HepG2 (cell line): Measurements from ENCODE around the gene MUL1. TPM values are rescaled to one million over a fixed set of nuclear protein-coding genes. Genes with fewer than 3 reads are reported as not detected.

ENCODE experiments used
- ATAC-seq: fragments of 200-7000 bp; cut with Tn5 transposase; 3 replicates; pipeline ENCODE4 v1.9.1; 2020; ENCODE audit warnings: mild to moderate bottlenecking, moderate library complexity
- BruUV-seq: library from RNA; stranded (reverse); fragments of 400-500 nt; replicated peaks from 2 replicates; lab custom pipeline; 2021; lab: Mats Ljungman, UMichigan
- CTCF ChIA-PET: fragments of 300-600 bp; formaldehyde crosslinking; extraction: SDS; loops from one replicate; lab custom pipeline; 2021; ENCODE audit warnings: low total read pairs, inconsistent platforms, low intra/inter-chr PET ratio; lab: Yijun Ruan, JAX
- POLR2A ChIA-PET: fragments of 350-600 bp; sonication (Branson Sonifier 250); formaldehyde crosslinking; loops from one replicate; lab custom pipeline; 2020; ENCODE audit warnings: antibody characterized with exemption, inconsistent platforms; lab: Yijun Ruan, JAX
- DNase-seq: peaks from one replicate; pipeline ENCODE4 v3.0.0-alpha.2; 2015; ENCODE audit warnings: low spot score
- FAIRE-seq: peaks from 3 replicates; lab custom pipeline; 2011; peaks lifted over from hg19 to GRCh38; lab: Jason Lieb, UNC
- H2AFZ ChIP-seq: one replicate; pipeline ENCODE4 v1.6.1; 2011; ENCODE audit warnings: low read length, inconsistent platforms
- H3K27ac ChIP-seq: fragments of 300-600 bp; 3 replicates; pipeline ENCODE4 v1.8.0; 2011; ENCODE audit warnings: mixed run types, mild to moderate bottlenecking, mixed read lengths, low read length, inconsistent platforms; ENCODE audit not compliant: insufficient read depth; ENCODE audit errors: extremely low read length
- H3K27me3 ChIP-seq, 2 experiments: fragments of 200-600 bp in 1 of 2; 2 replicates in 1 of 2; 3 replicates in 1 of 2; pipeline versions ENCODE4 v1.6.0 to v1.8.0; 2011; ENCODE audit warnings: low read length in 2 of 2, mild to moderate bottlenecking in 2 of 2, moderate library complexity in 2 of 2, inconsistent platforms in 1 of 2; ENCODE audit not compliant: insufficient read depth in 2 of 2, control insufficient read depth in 1 of 2
- H3K36me3 ChIP-seq, 2 experiments: fragments of 200-600 bp in 1 of 2; replicated peaks in 1 of 2; 2 replicates in 1 of 2; 3 replicates in 1 of 2; pipeline versions ENCODE4 v1.5.1 to v1.8.0; 2011; ENCODE audit warnings: low read length in 2 of 2, inconsistent platforms in 1 of 2; ENCODE audit not compliant: insufficient read depth in 2 of 2, control insufficient read depth in 1 of 2
- H3K4me1 ChIP-seq: 2 replicates; pipeline ENCODE4 v1.5.1; 2012; ENCODE audit warnings: low read length, inconsistent platforms; ENCODE audit not compliant: insufficient read depth
- H3K4me2 ChIP-seq: 2 replicates; pipeline ENCODE4 v1.6.0; 2011; ENCODE audit warnings: low read depth, low read length, inconsistent platforms
- H3K4me3 ChIP-seq, 3 experiments: fragments of 200-600 bp in 1 of 3; sonication (generic), shearing (Covaris generic) in 1 of 3; replicated peaks in 1 of 3; 2 replicates each; pipeline ENCODE4 v1.5.1; 2011 to 2016; ENCODE audit warnings: low read length in 3 of 3, inconsistent platforms in 2 of 3, low read depth in 2 of 3, mild to moderate bottlenecking in 2 of 3, control low read depth in 1 of 3, mixed read lengths in 1 of 3; ENCODE audit not compliant: insufficient read depth in 1 of 3
- H3K79me2 ChIP-seq: one replicate; pipeline ENCODE4 v1.6.1; 2011; ENCODE audit warnings: low read length, inconsistent platforms; ENCODE audit not compliant: insufficient read depth
- H3K9ac ChIP-seq: 2 replicates; pipeline ENCODE4 v1.6.0; 2011; ENCODE audit warnings: mild to moderate bottlenecking, low read depth, low read length, inconsistent platforms; ENCODE audit not compliant: insufficient read depth
- H3K9me3 ChIP-seq: 2 replicates; pipeline ENCODE4 v1.5.1; 2012; ENCODE audit warnings: mild to moderate bottlenecking, low read length
- H4K20me1 ChIP-seq: 2 replicates; pipeline ENCODE4 v1.6.0; 2011; ENCODE audit warnings: inconsistent platforms, mild to moderate bottlenecking, low read length, moderate library complexity; ENCODE audit not compliant: insufficient read depth
- CCDC6 ChIP-seq: sonication (generic); formaldehyde crosslinking; IDR thresholded peaks from 2 replicates; pipeline ENCODE4 v1.8.1; 2022; ENCODE audit warnings: mild to moderate bottlenecking, missing genetic modification reagents, moderate library complexity
- DR1 ChIP-seq: sonication (generic); formaldehyde crosslinking; IDR thresholded peaks from 2 replicates; pipeline ENCODE4 v1.8.0; 2021; ENCODE audit warnings: mild to moderate bottlenecking, missing genetic modification reagents, inconsistent platforms
- HDAC1 ChIP-seq: sonication (generic); formaldehyde crosslinking; IDR thresholded peaks from 2 replicates; pipeline ENCODE4 v1.5.1; 2020; ENCODE audit warnings: mild to moderate bottlenecking, missing genetic modification reagents
- MYC ChIP-seq: sonication (generic); formaldehyde crosslinking; IDR thresholded peaks from 2 replicates; pipeline ENCODE4 v1.9.0; 2021; ENCODE audit warnings: missing genetic modification reagents, borderline replicate concordance
- NONO ChIP-seq, 2 experiments: fragments of 450-650 bp in 1 of 2; sonication (generic) in 1 of 2; formaldehyde crosslinking in 1 of 2; IDR thresholded peaks in 1 of 2; conservative IDR thresholded peaks in 1 of 2; 2 replicates each; pipeline versions ENCODE4 v1.6.1 to v1.8.0; 2017 to 2022; ENCODE audit warnings: mild to moderate bottlenecking in 1 of 2, missing genetic modification reagents in 1 of 2, moderate library complexity in 1 of 2
- PRMT3 ChIP-seq: sonication (generic); formaldehyde crosslinking; IDR thresholded peaks from 2 replicates; pipeline ENCODE4 v1.8.1; 2022; ENCODE audit warnings: low read depth, mild to moderate bottlenecking, moderate library complexity, missing genetic modification reagents, borderline replicate concordance
- TARDBP ChIP-seq: sonication (generic); formaldehyde crosslinking; IDR thresholded peaks from 2 replicates; pipeline ENCODE4 v1.8.0; 2022; ENCODE audit warnings: mild to moderate bottlenecking, missing genetic modification reagents
- ZNF720 ChIP-seq: sonication (generic); formaldehyde crosslinking; IDR thresholded peaks from 2 replicates; pipeline ENCODE4 v1.4.0; 2020; ENCODE audit warnings: missing genetic modification reagents
- WGBS: methylation state at CpG from one replicate; pipeline ENCODE4 v1.1.6; 2017; ENCODE audit warnings: low lambda C conversion rate; 5-methylcytosine and 5-hydroxymethylcytosine counted together
- in situ Hi-C: cut with HindIII; loops from 2 replicates; pipeline ENCODE4 v1.10.0; 2017; ENCODE audit warnings: low pct_unique_long_range_greater_than_20kb; ENCODE audit not compliant: extremely low pct_ligation_motif_present
- intact Hi-C: fragments of 100-400 bp; cut with micrococcal nuclease; formaldehyde crosslinking; loops from one replicate; pipeline ENCODE4 v1.10.0; 2022; ENCODE audit not compliant: unreplicated experiment
- polyA plus RNA-seq, 8 experiments: library from polyadenylated mRNA; depleted of rRNA in 3 of 8; stranded (reverse) in 7 of 8; unstranded in 1 of 8; fragments of >200 nt; fragmentation: Illumina TruSeq in 4 of 8; extraction: Trizol in 4 of 8; gene quantifications; 2 replicates each; pipeline versions ENCODE4 v1.2.1 to v1.2.3, GENCODE V29; 2011 to 2016; ENCODE audit warnings: low read depth in 4 of 8, missing spikeins in 1 of 8, mixed read lengths in 1 of 8; ENCODE audit not compliant: insufficient read depth in 1 of 8
- total RNA-seq, 5 experiments: library from RNA; depleted of rRNA; stranded (reverse); fragments of >200 nt; fragmentation: Illumina TruSeq; extraction: Trizol; gene quantifications; 2 replicates each; pipeline ENCODE4 v1.2.3, GENCODE V29; 2016; ENCODE audit warnings: low read depth in 1 of 5
- TF ChIP-seq, protein P1 (sequence below): sonication (generic); formaldehyde crosslinking; IDR thresholded peaks from 2 replicates; pipeline ENCODE4 v1.4.0; 2020; ENCODE audit warnings: mild to moderate bottlenecking, missing genetic modification reagents
- TF ChIP-seq, protein P2 (sequence below): sonication (generic); formaldehyde crosslinking; IDR thresholded peaks from one replicate; pipeline ENCODE4 v1.5.1; 2020; ENCODE audit warnings: mild to moderate bottlenecking, missing genetic modification reagents; ENCODE audit errors: not compliant biosample characterization
- TF ChIP-seq, protein P3 (sequence below): IDR thresholded peaks from 2 replicates; pipeline ENCODE4 v1.6.1; 2012; ENCODE audit warnings: low read length, improper control_type of control experiment

Gene MUL1
- total and polyA plus RNA-seq, 2 of the 13 experiments (the other 11 are each of a cell fraction or from before 2014, with no cell fraction given) = 21.5 to 26.5 TPM

DNA sequence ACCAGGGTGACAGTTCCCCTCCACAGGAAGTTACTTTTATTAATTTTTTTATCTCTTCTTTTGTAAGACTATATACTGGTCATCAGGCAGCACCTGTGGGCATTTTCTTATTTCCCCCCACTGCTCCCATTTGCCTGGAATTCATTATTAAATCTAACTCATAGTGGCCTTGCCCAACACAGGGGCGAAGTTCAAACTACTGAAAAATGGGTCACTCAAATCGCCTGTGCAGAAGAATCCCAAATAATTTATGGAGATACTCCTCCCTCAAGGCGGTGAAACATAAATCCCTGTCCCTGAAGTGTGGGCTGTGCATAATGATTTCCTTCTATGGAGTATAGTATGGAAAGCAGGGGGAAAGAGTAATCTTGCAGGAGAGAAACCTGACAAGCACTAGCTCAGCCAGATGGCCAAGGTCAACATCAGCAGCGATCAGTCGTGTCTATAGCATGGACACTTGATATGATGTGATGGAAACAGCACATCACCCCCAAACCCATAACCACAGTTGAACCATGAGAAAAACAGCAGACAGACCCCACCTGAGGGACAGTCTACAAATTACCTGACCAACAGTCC, 29.8 kb downstream of the MUL1 start:
- CTCF ChIA-PET = no interaction called here
- H3K4me2 ChIP-seq = peak overlapping the region; percentile 81
- peaks cover 91% of the 10 kb centered on the region for H3K4me1 ChIP-seq
- intact Hi-C loops (no loop called here), in situ Hi-C loops (loop anchor here (5.0 kb wide), 1 partner anchor 551 kb away; no protein-coding TSS in a partner anchor)
- no peaks in the 10 kb centered on the region for H3K9me3 ChIP-seq
- ATAC-seq (no peak), FAIRE-seq (no peak), DNase-seq (no peak)
- H3K9ac ChIP-seq = peak overlapping the region; percentile 88
- 32% methylated on average over 5 of the region's 5 CpGs for WGBS
- H4K20me1 ChIP-seq = no peaks in the 10 kb centered on the region
- H3K4me3 ChIP-seq = peak overlapping the region in 1 of 3 experiments; percentile 70; a peak in 1 of 6 replicates
- no peak overlapping the region for H2AFZ ChIP-seq
- H3K36me3 ChIP-seq = no peaks in the 10 kb centered on the region
- POLR2A ChIA-PET = interaction anchor here (1.0 to 1.2 kb wide), 3 partner anchors 8 to 551 kb away, joined by 4 to 6 read pairs (median 4); partner anchors contain the start of genes CAMK2N1 and FAM43B
- peaks cover 44% of the 10 kb centered on the region for H3K79me2 ChIP-seq
- H3K27me3 ChIP-seq = no peaks in the 10 kb centered on the region; a peak in 1 of 5 replicates
- BruUV-seq = no TSS peak
- H3K27ac ChIP-seq = peak overlapping the region; percentile 92
- TF ChIP-seq NONO (IDR thresholded peaks at IDR 0.05) (no peak), NONO (CRISPR knock-in tag; conservative IDR thresholded peaks at IDR 0.05) (0 out of 2 replicates have a peak, but pooled peaks have one; percentile 29), CCDC6 (CRISPR knock-in tag) (no peak), TARDBP (no peak), DR1 (CRISPR knock-in tag) (no peak), PRMT3 (CRISPR knock-in tag) (no peak), HDAC1 (CRISPR knock-in tag) (no peak), MYC (CRISPR knock-in tag) (no peak), ZNF720 (CRISPR knock-in tag) (no peak)
- TF ChIP-seq, protein P1, sequence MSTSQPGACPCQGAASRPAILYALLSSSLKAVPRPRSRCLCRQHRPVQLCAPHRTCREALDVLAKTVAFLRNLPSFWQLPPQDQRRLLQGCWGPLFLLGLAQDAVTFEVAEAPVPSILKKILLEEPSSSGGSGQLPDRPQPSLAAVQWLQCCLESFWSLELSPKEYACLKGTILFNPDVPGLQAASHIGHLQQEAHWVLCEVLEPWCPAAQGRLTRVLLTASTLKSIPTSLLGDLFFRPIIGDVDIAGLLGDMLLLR = no peak
- TF ChIP-seq, protein P2, sequence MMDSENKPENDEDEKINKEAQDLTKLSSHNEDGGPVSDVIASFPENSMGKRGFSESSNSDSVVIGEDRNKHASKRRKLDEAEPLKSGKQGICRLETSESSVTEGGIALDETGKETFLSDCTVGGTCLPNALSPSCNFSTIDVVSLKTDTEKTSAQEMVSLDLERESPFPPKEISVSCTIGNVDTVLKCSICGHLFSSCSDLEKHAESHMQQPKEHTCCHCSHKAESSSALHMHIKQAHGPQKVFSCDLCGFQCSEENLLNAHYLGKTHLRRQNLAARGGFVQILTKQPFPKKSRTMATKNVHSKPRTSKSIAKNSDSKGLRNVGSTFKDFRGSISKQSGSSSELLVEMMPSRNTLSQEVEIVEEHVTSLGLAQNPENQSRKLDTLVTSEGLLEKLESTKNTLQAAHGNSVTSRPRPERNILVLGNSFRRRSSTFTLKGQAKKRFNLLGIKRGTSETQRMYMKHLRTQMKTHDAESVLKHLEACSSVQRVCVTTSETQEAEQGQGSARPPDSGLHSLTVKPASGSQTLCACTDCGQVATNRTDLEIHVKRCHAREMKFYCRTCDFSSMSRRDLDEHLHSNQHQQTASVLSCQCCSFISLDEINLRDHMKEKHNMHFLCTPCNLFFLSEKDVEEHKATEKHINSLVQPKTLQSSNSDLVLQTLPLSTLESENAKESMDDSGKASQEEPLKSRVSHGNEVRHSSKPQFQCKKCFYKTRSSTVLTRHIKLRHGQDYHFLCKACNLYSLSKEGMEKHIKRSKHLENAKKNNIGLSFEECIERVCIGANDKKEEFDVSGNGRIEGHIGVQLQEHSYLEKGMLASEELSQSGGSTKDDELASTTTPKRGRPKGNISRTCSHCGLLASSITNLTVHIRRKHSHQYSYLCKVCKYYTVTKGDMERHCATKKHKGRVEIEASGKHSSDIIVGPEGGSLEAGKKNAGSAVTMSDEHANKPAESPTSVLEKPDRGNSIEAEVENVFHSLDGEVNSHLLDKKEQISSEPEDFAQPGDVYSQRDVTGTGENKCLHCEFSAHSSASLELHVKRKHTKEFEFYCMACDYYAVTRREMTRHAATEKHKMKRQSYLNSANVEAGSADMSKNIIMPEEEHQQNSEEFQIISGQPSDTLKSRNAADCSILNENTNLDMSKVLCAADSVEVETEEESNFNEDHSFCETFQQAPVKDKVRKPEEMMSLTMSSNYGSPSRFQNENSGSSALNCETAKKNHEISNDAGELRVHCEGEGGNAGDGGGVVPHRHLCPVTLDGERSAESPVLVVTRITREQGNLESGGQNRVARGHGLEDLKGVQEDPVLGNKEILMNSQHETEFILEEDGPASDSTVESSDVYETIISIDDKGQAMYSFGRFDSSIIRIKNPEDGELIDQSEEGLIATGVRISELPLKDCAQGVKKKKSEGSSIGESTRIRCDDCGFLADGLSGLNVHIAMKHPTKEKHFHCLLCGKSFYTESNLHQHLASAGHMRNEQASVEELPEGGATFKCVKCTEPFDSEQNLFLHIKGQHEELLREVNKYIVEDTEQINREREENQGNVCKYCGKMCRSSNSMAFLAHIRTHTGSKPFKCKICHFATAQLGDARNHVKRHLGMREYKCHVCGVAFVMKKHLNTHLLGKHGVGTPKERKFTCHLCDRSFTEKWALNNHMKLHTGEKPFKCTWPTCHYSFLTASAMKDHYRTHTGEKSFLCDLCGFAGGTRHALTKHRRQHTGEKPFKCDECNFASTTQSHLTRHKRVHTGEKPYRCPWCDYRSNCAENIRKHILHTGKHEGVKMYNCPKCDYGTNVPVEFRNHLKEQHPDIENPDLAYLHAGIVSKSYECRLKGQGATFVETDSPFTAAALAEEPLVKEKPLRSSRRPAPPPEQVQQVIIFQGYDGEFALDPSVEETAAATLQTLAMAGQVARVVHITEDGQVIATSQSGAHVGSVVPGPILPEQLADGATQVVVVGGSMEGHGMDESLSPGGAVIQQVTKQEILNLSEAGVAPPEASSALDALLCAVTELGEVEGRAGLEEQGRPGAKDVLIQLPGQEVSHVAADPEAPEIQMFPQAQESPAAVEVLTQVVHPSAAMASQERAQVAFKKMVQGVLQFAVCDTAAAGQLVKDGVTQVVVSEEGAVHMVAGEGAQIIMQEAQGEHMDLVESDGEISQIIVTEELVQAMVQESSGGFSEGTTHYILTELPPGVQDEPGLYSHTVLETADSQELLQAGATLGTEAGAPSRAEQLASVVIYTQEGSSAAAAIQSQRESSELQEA = no peak
- TF ChIP-seq, protein P3, sequence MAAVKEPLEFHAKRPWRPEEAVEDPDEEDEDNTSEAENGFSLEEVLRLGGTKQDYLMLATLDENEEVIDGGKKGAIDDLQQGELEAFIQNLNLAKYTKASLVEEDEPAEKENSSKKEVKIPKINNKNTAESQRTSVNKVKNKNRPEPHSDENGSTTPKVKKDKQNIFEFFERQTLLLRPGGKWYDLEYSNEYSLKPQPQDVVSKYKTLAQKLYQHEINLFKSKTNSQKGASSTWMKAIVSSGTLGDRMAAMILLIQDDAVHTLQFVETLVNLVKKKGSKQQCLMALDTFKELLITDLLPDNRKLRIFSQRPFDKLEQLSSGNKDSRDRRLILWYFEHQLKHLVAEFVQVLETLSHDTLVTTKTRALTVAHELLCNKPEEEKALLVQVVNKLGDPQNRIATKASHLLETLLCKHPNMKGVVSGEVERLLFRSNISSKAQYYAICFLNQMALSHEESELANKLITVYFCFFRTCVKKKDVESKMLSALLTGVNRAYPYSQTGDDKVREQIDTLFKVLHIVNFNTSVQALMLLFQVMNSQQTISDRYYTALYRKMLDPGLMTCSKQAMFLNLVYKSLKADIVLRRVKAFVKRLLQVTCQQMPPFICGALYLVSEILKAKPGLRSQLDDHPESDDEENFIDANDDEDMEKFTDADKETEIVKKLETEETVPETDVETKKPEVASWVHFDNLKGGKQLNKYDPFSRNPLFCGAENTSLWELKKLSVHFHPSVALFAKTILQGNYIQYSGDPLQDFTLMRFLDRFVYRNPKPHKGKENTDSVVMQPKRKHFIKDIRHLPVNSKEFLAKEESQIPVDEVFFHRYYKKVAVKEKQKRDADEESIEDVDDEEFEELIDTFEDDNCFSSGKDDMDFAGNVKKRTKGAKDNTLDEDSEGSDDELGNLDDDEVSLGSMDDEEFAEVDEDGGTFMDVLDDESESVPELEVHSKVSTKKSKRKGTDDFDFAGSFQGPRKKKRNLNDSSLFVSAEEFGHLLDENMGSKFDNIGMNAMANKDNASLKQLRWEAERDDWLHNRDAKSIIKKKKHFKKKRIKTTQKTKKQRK = no peak
